ENCODE measurements around the gene SIM2.
"Not testable (repeated sequence)": the region's sequence is repeated elsewhere in the genome, so short reads cannot be mapped to it uniquely, and the experiment has no call there.

Gene SIM2

GRCh38 chr21:36698981-36699545 is at the start of gene SIM2:
Gene SIM2, plus strand, starts transcription at chr21:36699115. Its CDS starts 632 bp downstream, at chr21:36699747.
- no peak within 1 kb of the TSS for H3K4me3 ChIP-seq (ENCODE audit: low read depth, low read length)
- DNase-seq (ENCODE audit: low read depth, low spot score), result no peak
- no peak for TF ChIP-seq CTCF (IDR thresholded peaks at IDR 0.05; ENCODE audit: low read depth, low read length)
- in situ Hi-C loops (cut with HindIII; ENCODE audit: low sequenced_read_pairs), result no loop called here

- no peak for TF ChIP-seq CTCF (IDR thresholded peaks at IDR 0.05; ENCODE audit: low read depth, low read length)
- in situ Hi-C loops (cut with HindIII; ENCODE audit: low sequenced_read_pairs), result no loop called here
- H3K4me3 ChIP-seq (ENCODE audit: low read depth, low read length), result no peak overlapping the region
- DNase-seq (ENCODE audit: low read depth, low spot score), result no peak
Observed at GRCh38 chr21:36654324-36654723, 44.6 kb upstream of the SIM2 start.

- DNase-seq (ENCODE audit: low read depth, low spot score), result no peak
- in situ Hi-C loops (cut with HindIII; ENCODE audit: low sequenced_read_pairs), result no loop called here
- H3K4me3 ChIP-seq (ENCODE audit: low read depth, low read length), result no peak overlapping the region
- TF ChIP-seq CTCF (IDR thresholded peaks at IDR 0.05; ENCODE audit: low read depth, low read length), result no peak
Observed at GRCh38 chr21:36654796-36655325, 44.1 kb upstream of the SIM2 start.

GRCh38 chr21:36656138-36656537 is 42.8 kb upstream of the SIM2 start:
- no peak overlapping the region for H3K4me3 ChIP-seq (ENCODE audit: low read depth, low read length)
- DNase-seq (ENCODE audit: low read depth, low spot score), result no peak
- TF ChIP-seq CTCF (IDR thresholded peaks at IDR 0.05; ENCODE audit: low read depth, low read length), result no peak
- in situ Hi-C loops (cut with HindIII; ENCODE audit: low sequenced_read_pairs), result no loop called here

- in situ Hi-C loops (cut with HindIII; ENCODE audit: low sequenced_read_pairs); DNase-seq (ENCODE audit: low read depth, low spot score); H3K4me3 ChIP-seq (ENCODE audit: low read depth, low read length): not testable (repeated sequence)
Observed at GRCh38 chr21:36657290-36657689, 41.6 kb upstream of the SIM2 start.

GRCh38 chr21:36657999-36658398 is 40.9 kb upstream of the SIM2 start:
- no peak for TF ChIP-seq CTCF (IDR thresholded peaks at IDR 0.05; ENCODE audit: low read depth, low read length)
- H3K4me3 ChIP-seq (ENCODE audit: low read depth, low read length), result no peak overlapping the region
- no peak for DNase-seq (ENCODE audit: low read depth, low spot score)
- in situ Hi-C loops (cut with HindIII; ENCODE audit: low sequenced_read_pairs), result no loop called here

GRCh38 chr21:36658926-36659325 is 40.0 kb upstream of the SIM2 start:
- no peak overlapping the region for H3K4me3 ChIP-seq (ENCODE audit: low read depth, low read length)
- no peak for TF ChIP-seq CTCF (IDR thresholded peaks at IDR 0.05; ENCODE audit: low read depth, low read length)
- DNase-seq (ENCODE audit: low read depth, low spot score), result no peak
- in situ Hi-C loops (cut with HindIII; ENCODE audit: low sequenced_read_pairs), result no loop called here
